T-helper 2 cell treated with Interferon-gamma antibody and Interleukin-4, amounts not matched to agents 5 μg/mL and 100 μg/mL, for 36 hours (primary cell): ENCODE results near the gene GRK5.
A peak's percentile ranks its signal among the peaks of the same experiment; 100 is the strongest.

Experiments used
- DNase-seq: peaks from one replicate; pipeline ENCODE4 v3.0.0; 2021; ENCODE audit warnings: low spot score
- H3K27ac Mint-ChIP-seq: one replicate; pipeline ENCODE4 v1.8.0; 2021; ENCODE audit warnings: mild to moderate bottlenecking, mixed read lengths
- H3K27me3 Mint-ChIP-seq: one replicate; pipeline ENCODE4 v1.8.0; 2021; ENCODE audit warnings: low read depth, mixed read lengths
- H3K36me3 Mint-ChIP-seq: one replicate; pipeline ENCODE4 v1.8.0; 2021; ENCODE audit warnings: low read depth, mixed read lengths
- H3K4me1 Mint-ChIP-seq: one replicate; pipeline ENCODE4 v1.8.0; 2021; ENCODE audit warnings: low read depth, mixed read lengths
- H3K4me3 Mint-ChIP-seq: one replicate; pipeline ENCODE4 v1.8.0; 2022; ENCODE audit warnings: mild to moderate bottlenecking, moderate library complexity, mixed read lengths
- H3K9me3 Mint-ChIP-seq: one replicate; pipeline ENCODE4 v1.8.0; 2021; ENCODE audit warnings: mixed read lengths

Gene GRK5

DNA sequence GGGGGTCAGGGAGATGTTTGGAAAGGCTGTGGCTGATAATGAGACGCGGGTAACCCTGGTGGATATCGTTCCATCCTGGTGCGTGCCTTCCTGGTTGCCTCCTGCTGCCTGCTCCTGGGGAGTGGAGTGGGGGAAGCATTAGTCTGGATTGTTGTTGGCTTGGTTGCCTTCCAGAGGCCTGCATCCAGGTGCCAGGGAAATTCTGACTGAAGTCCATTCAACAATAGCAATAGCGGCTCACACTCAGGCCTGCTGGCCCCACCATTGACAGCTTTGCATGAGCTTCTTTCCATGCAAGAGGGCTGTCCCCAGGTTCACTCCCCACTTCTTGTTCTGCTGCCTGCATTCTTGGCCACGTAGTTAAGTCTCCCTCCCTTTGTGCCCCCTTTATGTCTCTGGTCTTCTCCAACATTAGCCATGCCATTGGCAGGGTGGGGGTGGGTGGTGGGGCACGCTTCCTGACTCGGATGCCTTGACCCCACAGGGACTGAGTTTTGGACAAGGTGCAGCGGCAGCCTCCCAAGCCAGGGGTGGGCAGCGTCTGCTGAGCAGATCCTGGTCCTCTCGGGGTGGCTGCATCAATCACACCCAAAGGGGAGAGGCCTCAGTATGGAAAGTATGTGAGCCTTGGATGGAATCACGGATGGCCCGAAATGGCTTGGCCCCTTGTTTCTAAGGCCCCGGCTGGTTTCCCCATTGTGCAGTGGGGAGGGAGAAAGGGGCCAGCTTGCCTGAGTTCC, 150.2 kb downstream of the GRK5 start:
- peaks cover 36% of the 10 kb centered on the region for H3K36me3 Mint-ChIP-seq
- DNase-seq = no peak
- peaks cover 11% of the 10 kb centered on the region for H3K4me1 Mint-ChIP-seq
- H3K4me3 Mint-ChIP-seq = no peak overlapping the region
- H3K27me3 Mint-ChIP-seq = no peaks in the 10 kb centered on the region
- H3K27ac Mint-ChIP-seq = no peak overlapping the region
- H3K9me3 Mint-ChIP-seq = peaks cover 27% of the 10 kb centered on the region

DNA sequence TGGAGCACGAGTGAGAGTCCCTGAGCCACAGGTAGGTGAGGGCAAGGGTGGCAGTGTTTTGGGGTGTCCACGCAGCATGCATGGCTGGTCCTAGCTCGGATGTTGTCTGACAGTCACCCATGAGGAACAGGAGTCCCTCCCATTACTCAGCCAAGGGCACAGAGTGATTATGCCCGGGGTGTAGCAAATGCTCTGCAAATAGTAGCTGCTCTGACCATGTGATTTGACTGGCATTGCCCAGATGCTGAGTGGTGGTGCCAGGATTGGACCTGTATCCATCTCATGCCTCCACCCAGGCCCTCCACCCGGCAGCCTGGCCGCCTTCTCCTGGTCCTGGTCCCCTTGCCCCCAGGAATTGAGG, 150.8 kb downstream of the GRK5 start:
- Mint-ChIP-seq H3K4me1 (peaks cover 11% of the 10 kb centered on the region), H3K9me3 (peaks cover 21% of the 10 kb centered on the region), H3K27ac (no peak overlapping the region), H3K36me3 (peaks cover 32% of the 10 kb centered on the region), H3K27me3 (no peaks in the 10 kb centered on the region), H3K4me3 (no peak overlapping the region)
- DNase-seq = no peak

DNA sequence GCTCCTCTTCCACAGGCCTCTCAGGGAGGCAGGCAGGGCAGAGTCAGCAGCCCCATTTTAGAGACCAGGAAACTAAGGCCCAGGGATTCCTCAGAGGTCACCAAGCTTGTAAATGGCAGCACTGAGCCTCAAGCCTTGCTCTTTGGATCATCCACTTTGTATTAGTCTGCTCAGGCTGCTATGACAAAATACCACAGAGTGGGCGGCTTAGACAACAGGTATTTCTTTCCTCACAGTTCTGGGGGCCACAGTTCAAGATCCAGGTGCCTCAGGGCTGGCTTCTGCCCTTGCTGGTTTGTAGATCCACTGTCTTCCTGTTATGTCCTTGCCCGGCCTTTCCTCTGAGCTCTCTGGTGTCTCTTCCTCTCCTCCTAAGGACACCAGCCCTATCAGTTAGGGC, 151.2 kb downstream of the GRK5 start:
- no peaks in the 10 kb centered on the region for H3K27me3 Mint-ChIP-seq
- no peak for DNase-seq
- no peak overlapping the region for H3K27ac Mint-ChIP-seq
- peaks cover 31% of the 10 kb centered on the region for H3K36me3 Mint-ChIP-seq
- peaks cover 11% of the 10 kb centered on the region for H3K4me1 Mint-ChIP-seq
- H3K4me3 Mint-ChIP-seq = no peak overlapping the region
- peaks cover 21% of the 10 kb centered on the region for H3K9me3 Mint-ChIP-seq

DNA sequence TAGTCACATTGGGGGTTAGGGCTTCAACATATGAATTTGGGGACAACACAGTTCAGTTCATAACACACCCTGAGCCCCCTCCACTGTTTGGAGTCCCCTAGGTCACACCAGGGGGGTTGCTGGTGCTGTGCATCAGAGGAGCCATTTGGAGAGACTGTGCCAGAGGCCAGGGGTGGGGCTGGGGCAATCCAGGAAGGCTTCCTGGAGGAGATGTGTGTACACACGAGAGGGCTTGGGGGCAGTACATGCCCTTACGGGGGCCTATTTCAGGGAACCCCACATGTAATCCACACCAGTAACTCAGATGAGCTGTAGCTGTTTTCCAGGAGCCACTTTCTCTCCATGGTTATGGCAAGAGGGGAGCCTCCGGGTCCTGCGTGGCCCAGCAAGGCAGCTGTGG, 151.7 kb downstream of the GRK5 start:
- H3K4me1 Mint-ChIP-seq = peaks cover 11% of the 10 kb centered on the region
- no peak overlapping the region for H3K4me3 Mint-ChIP-seq
- peaks cover 21% of the 10 kb centered on the region for H3K9me3 Mint-ChIP-seq
- no peaks in the 10 kb centered on the region for H3K27me3 Mint-ChIP-seq
- H3K36me3 Mint-ChIP-seq = peaks cover 31% of the 10 kb centered on the region
- H3K27ac Mint-ChIP-seq = no peak overlapping the region
- no peak for DNase-seq

DNA sequence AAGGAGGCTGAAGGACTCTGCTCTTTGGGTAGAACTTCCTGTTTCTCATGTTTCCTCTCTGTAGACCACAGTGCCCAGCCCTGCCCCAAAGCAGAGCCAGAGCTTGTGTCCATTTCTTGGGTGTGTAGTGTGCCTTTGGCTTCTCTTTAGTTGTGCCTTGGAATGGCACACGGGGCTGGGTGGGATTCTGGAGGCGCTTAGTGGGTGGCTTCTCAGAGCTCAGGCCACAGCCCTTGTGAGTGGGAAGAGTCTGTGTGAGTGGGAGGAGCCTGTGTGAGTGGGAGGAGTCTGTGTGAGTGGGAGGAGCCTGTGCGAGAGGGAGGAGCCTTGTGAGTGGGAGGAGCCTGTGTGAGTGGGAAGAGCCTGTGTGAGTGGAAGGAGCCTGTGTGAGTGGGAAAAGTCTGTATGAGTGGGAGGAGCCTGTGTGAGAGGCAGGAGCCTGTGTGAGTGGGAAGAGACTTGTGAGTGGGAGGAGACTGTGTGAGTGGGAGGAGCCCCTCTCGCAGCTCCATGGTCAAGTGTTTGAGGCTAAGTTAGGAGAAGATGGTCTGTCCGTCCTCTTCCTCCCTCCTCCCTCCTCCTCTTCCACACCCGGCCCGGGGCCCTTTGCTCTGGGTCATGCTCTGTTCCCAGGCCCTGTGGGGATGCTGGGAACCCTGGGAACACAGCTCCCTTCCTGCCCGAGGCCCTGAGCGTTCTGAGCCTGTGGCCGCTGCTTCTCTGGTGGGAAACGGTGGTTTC, 153.0 kb downstream of the GRK5 start:
- Mint-ChIP-seq H3K9me3 (peaks cover 21% of the 10 kb centered on the region), H3K36me3 (peaks cover 31% of the 10 kb centered on the region), H3K4me3 (no peak overlapping the region), H3K27ac (peak overlapping the region; percentile 45), H3K27me3 (no peaks in the 10 kb centered on the region), H3K4me1 (peaks cover 11% of the 10 kb centered on the region)
- DNase-seq = no peak

DNA sequence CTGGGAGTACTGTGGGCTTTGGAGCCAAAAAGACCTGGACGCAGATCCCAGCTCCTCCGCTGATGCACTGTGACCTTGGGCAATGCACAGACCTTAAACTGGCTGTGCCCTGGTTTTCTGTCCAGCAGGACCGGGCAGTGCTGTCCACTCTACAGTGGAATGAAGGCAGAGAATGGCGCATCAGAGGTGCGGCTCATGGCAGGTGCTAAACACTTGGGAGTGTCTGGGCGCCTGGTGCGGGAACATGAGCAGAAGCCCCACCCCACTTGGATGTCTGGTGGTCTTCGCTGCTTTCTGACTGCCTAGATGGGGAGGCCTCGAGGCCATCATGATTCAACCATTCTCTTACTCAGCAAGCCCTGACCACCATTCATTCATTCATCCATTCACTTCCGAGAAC, 153.7 kb downstream of the GRK5 start:
- Mint-ChIP-seq H3K9me3 (peaks cover 15% of the 10 kb centered on the region), H3K36me3 (peaks cover 26% of the 10 kb centered on the region), H3K27ac (no peak overlapping the region), H3K4me3 (no peak overlapping the region), H3K27me3 (no peaks in the 10 kb centered on the region), H3K4me1 (peaks cover 11% of the 10 kb centered on the region)
- DNase-seq = no peak

DNA sequence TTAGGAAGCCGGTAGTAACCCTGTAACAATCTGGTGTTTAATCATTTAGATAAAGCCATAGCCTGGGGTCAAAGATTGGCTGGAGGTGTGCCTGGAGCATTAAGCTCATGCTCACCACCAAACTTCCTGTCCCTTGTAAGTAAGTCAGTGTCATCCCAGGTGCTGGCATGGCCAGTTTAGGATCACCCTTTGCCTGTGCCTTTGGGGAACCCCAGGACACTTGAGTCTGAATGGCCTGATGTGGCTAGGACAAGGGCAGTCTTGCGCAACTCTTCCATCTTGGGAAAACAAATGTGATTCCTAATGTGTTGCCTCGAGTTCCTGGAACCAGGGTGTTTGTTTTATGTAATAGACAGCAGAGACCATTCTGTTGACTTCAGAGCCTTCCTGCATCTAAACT, 154.8 kb downstream of the GRK5 start:
- H3K4me1 Mint-ChIP-seq = peaks cover 11% of the 10 kb centered on the region
- peaks cover 15% of the 10 kb centered on the region for H3K36me3 Mint-ChIP-seq
- H3K27me3 Mint-ChIP-seq = no peaks in the 10 kb centered on the region
- H3K4me3 Mint-ChIP-seq = no peak overlapping the region
- no peak for DNase-seq
- H3K27ac Mint-ChIP-seq = no peak overlapping the region
- H3K9me3 Mint-ChIP-seq = peaks cover 4% of the 10 kb centered on the region

DNA sequence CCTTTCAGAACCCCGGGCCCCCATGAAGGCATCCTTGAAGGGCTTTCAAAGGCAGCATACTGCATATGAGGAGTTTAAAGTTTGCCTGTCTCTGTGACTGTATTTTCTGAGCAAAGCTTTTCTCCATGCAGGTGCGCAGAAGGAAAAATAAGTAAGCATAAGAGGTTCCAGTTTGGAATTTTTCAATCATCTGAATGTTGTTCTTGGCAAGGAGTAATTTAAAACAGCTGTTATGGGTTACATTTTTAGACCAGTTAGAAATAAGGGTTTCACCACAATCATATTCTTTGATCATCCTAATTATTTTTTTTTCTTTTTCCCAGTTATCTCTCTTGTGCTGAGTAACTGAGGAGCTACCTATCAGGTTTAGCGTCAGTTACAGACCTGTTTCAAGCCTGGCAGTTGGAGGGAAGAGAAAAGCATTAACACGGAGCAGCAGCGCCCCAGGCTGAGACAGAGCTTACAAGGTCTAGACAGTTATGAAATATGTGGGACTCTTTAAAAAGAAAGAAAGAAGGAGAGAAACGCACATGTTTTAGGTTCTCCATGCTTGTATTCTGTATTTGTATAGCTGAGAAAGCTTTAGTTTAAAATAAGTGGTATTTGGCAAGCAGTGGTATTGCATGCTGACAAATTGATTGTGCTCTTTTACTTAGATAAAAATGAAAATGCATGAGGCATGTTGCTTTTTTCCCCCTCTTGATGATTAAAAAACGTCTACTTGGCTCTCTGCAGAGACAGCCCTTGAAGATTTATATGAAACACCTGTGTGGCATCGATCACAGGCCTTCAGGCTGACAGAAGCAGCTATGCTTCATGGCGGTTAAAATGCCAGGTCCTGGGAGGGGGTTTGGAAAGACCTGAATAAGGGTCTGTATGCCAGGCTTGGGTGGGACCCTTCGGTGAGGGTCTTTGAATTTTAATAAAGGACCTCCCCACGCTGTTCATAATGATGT, 157.6 kb downstream of the GRK5 start:
- H3K27ac Mint-ChIP-seq = no peak overlapping the region
- no peak overlapping the region for H3K4me3 Mint-ChIP-seq

DNA sequence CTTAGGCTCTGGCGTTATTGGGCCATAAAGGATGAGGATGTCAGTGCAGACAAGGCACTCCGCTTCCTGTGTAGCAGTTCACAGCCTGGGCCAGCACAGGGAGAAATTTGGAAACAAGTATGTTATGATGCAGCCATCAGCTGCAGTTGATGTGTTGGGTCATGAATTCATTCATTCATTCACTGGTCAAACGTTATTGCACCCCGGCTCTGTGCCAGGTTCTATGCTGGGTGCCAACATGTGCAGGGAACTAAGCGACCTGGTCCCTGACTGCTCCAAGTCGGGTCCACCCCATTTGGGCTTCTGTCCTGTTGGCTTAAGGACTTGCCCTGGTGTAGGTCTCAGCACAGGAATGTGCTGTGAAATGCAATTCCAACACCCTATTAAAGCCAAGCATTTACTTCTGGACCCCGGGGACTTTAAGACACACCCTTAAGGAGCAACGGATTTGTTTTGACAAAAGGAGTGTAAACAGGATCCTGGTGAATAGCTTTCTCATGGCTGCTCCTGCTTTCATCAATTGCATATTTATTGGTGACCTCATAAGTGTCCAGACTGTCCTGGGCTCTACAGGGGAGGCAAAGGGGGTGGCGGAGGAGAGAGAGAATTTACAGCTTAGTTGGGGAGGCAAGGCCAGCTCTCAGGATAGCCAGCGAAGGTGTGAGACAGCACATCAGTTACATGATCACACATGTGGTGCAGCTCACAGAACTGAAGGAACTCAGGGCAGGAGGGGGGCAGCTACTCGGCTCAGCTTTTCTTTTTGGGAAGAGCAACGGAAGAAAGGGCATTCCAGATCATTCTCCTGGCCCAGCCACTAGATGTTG, 158.6 kb downstream of the GRK5 start:
- no peak for DNase-seq
- no peaks in the 10 kb centered on the region for H3K9me3 Mint-ChIP-seq
- H3K4me1 Mint-ChIP-seq = peaks cover 12% of the 10 kb centered on the region
- H3K27me3 Mint-ChIP-seq = no peaks in the 10 kb centered on the region
- H3K36me3 Mint-ChIP-seq = peaks cover 3% of the 10 kb centered on the region
- H3K27ac Mint-ChIP-seq = no peak overlapping the region
- H3K4me3 Mint-ChIP-seq = no peak overlapping the region

More for the DNA sequence above, 157.6 kb downstream of the GRK5 start:
- H3K36me3 Mint-ChIP-seq = peaks cover 5% of the 10 kb centered on the region
- H3K4me1 Mint-ChIP-seq = peaks cover 13% of the 10 kb centered on the region
- H3K27me3 Mint-ChIP-seq = no peaks in the 10 kb centered on the region
- DNase-seq = no peak
- H3K9me3 Mint-ChIP-seq = peaks cover 3% of the 10 kb centered on the region

DNA sequence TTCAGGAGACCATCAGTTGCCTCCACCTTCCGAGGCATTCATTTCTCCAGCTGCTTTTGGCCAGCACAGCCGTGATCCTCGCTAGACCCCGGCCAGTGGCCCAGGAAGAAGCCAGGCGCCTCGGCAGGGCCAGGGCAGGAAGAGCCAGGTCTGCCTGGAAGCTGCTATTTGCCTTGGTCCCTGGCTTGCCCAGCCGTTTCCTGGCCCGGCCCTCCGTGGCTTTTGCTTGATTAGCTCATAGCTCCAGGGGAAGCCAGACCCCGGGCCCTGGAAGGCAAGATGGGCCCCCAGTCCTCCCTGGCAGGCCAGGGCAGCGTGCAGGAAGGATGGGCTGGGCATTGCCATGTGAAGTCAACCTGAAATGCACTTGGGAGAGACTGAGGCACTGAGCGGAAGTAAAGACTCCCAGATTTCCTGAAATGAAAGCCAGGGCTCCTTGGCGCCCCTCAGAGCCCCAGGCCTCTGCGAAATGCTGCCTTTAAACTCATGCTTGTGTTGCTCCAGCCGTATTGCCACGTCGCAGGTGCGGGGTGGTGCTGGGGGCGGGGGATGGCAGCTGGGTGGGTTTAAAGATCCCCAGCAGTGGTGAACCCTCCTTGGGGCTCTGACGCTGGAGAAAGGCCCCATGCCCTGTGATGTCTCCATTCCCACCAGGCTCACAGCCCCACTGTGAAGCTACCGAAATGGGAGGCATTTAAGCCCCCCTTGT, 160.6 kb downstream of the GRK5 start:
- no peaks in the 10 kb centered on the region for H3K27me3 Mint-ChIP-seq
- H3K36me3 Mint-ChIP-seq = peaks cover 3% of the 10 kb centered on the region
- no peak overlapping the region for H3K4me3 Mint-ChIP-seq
- H3K4me1 Mint-ChIP-seq = peaks cover 14% of the 10 kb centered on the region
- DNase-seq = no peak
- H3K27ac Mint-ChIP-seq = no peak overlapping the region
- H3K9me3 Mint-ChIP-seq = no peaks in the 10 kb centered on the region

DNA sequence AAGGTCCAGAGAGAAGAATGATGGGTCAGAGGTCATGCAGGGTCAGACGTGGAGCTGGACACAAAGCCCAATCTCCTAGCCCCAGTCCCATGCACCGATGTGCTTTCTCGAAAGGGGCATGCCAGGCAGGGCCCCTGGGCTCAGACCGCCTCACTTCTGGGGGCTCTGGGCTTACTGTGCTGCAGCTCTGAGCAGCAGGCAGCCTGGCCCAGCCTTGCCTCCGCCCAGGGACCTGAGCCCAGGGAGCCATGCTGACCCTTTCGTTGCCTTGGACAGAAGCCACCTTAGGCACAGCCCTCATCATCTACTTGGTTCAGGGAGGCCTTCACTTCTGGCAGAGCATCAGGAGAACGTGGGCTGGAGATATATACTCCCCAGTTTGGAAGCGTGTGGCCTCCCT, 161.2 kb downstream of the GRK5 start:
- H3K36me3 Mint-ChIP-seq = peaks cover 3% of the 10 kb centered on the region
- no peak for DNase-seq
- no peak overlapping the region for H3K27ac Mint-ChIP-seq
- H3K4me1 Mint-ChIP-seq = peaks cover 14% of the 10 kb centered on the region
- no peak overlapping the region for H3K4me3 Mint-ChIP-seq
- H3K9me3 Mint-ChIP-seq = no peaks in the 10 kb centered on the region
- no peaks in the 10 kb centered on the region for H3K27me3 Mint-ChIP-seq

DNA sequence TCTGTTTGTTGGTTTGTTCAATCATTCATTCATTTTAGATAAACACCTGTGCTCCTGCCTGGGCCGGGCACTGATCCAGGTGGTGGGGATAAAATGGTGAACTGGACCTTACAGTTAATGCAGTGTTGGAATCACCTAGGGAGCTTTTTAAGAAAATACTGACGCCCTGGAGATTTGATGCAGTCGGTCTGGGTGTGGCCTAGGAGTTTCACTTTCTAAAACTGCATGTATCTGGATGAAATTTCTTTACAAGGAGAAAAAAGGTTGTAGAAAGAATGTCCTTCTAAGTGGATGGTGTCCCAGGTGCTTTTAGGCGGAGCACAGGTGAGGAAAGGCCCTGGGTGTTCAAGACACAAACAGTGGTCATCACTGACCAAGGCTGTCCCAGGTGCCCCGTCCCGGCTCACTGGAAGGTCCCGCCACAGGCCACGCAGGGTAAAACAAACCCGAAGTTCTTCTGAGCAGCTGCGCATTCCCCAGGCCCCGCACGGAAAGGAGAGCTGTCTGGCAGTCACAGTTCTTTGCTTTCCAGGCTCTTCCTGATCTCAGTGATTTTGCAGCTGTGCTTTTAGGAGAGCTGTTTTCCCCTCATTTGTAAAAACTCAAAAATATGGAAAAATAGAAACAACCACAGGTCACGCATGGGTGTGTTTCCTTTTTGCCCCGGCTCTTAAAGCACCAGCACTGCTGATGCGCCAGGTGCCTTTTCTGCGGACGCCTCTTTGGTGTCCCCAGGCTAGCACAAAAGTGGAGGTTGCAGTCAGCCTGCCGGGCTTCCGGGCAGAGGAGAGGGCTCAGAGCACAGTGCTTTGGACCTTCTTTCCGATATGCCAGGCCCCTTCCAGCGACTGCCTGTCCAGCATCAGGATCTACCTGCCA, 161.9 kb downstream of the GRK5 start:
- Mint-ChIP-seq H3K4me3 (no peak overlapping the region), H3K27me3 (no peaks in the 10 kb centered on the region), H3K4me1 (peaks cover 14% of the 10 kb centered on the region), H3K36me3 (peaks cover 3% of the 10 kb centered on the region), H3K27ac (no peak overlapping the region), H3K9me3 (no peaks in the 10 kb centered on the region)
- DNase-seq = no peak
